GM12878 (cell line): ENCODE results near the gene TMSB15B. TPM values are rescaled to one million over a fixed set of nuclear protein-coding genes. Genes with fewer than 3 reads are reported as not detected.

Source experiments
- ATAC-seq: fragments of 200-7000 bp; cut with Tn5 transposase; 3 replicates; pipeline ENCODE4 v1.9.1; 2020; ENCODE audit warnings: mild to moderate bottlenecking, moderate library complexity
- BruUV-seq: library from RNA; stranded (reverse); fragments of 400-500 nt; replicated peaks from 2 replicates; lab custom pipeline; 2021; lab: Mats Ljungman, UMichigan
- CTCF ChIA-PET: fragments of 300-600 bp; sonication (Branson Sonifier 250); formaldehyde crosslinking; extraction: SDS; loops from one replicate; lab custom pipeline; 2021; ENCODE audit warnings: inconsistent platforms; lab: Yijun Ruan, JAX
- POLR2A ChIA-PET: fragments of 350-600 bp; formaldehyde crosslinking; extraction: SDS; loops from one replicate; lab custom pipeline; 2021; ENCODE audit warnings: inconsistent platforms; lab: Charles Lee
- RAD21 ChIA-PET: fragments of 300-600 bp; sonication (Branson Sonifier 250); formaldehyde crosslinking; loops from one replicate; lab custom pipeline; 2023; ENCODE audit warnings: antibody characterized with exemption; ENCODE audit not compliant: unreplicated experiment; lab: Charles Lee
- SMC1A ChIA-PET: fragments of 300-600 bp; sonication (Branson Sonifier 250); formaldehyde crosslinking; loops from one replicate; lab custom pipeline; 2023; ENCODE audit not compliant: unreplicated experiment, uncharacterized antibody; lab: Charles Lee
- DNase-seq: peaks from one replicate; pipeline ENCODE4 v3.0.0-alpha.2; 2011; ENCODE audit warnings: low read depth, low spot score
- FAIRE-seq: peaks from 3 replicates; lab custom pipeline; 2011; peaks lifted over from hg19 to GRCh38; lab: Jason Lieb, UNC
- H2AFZ ChIP-seq: 2 replicates; pipeline ENCODE4 v1.6.0; 2011; ENCODE audit warnings: low read depth, low read length, control low read depth; ENCODE audit not compliant: control insufficient read depth
- H3K27ac ChIP-seq: 2 replicates; pipeline ENCODE4 v1.5.1; 2011; ENCODE audit warnings: control low read depth; ENCODE audit not compliant: control insufficient read depth, insufficient read depth
- H3K27me3 ChIP-seq, 2 experiments: replicated peaks in 1 of 2; 2 replicates each; pipeline versions ENCODE4 v1.6.0 to v1.6.1; 2011; ENCODE audit warnings: low read length in 1 of 2; ENCODE audit not compliant: control insufficient read depth in 2 of 2, insufficient read depth in 2 of 2
- H3K36me3 ChIP-seq, 2 experiments: 2 replicates each; pipeline ENCODE4 v1.5.1; 2011; ENCODE audit warnings: low read length in 1 of 2; ENCODE audit not compliant: control insufficient read depth in 2 of 2, insufficient read depth in 2 of 2
- H3K4me1 ChIP-seq: 2 replicates; pipeline ENCODE4 v1.6.1; 2011; ENCODE audit warnings: mild to moderate bottlenecking, low read length, moderate library complexity, mixed read lengths; ENCODE audit not compliant: control insufficient read depth, insufficient read depth
- H3K4me2 ChIP-seq: 2 replicates; pipeline ENCODE4 v1.6.0; 2011; ENCODE audit warnings: control low read depth; ENCODE audit not compliant: control insufficient read depth, insufficient read depth
- H3K4me3 ChIP-seq: fragments of 200-600 bp; sonication (generic); 2 replicates; pipeline ENCODE4 v1.5.1; 2016
- H3K79me2 ChIP-seq: 2 replicates; pipeline ENCODE4 v1.6.0; 2011; ENCODE audit warnings: low read length; ENCODE audit not compliant: control insufficient read depth, insufficient read depth
- H3K9ac ChIP-seq: 2 replicates; pipeline ENCODE4 v1.8.0; 2011; ENCODE audit warnings: low read length, control low read depth, mixed read lengths; ENCODE audit not compliant: control insufficient read depth, insufficient read depth
- H3K9me3 ChIP-seq: replicated peaks from 3 replicates; pipeline ENCODE4 v1.5.1; 2011; ENCODE audit warnings: mild to moderate bottlenecking, low read length; ENCODE audit not compliant: control insufficient read depth, insufficient read depth
- H4K20me1 ChIP-seq: 2 replicates; pipeline ENCODE4 v1.6.0; 2011; ENCODE audit not compliant: control insufficient read depth, insufficient read depth
- IRF3 ChIP-seq: fragments of 450-650 bp; IDR thresholded peaks from 2 replicates; pipeline ENCODE4 v1.6.1; 2014; ENCODE audit warnings: mild to moderate bottlenecking
- JUNB ChIP-seq: IDR thresholded peaks from 2 replicates; pipeline ENCODE4 v1.6.1; 2016; ENCODE audit warnings: antibody characterized with exemption, mild to moderate bottlenecking
- KLF5 ChIP-seq: fragments of 450-650 bp; IDR thresholded peaks from 2 replicates; pipeline ENCODE4 v1.6.1; 2014; ENCODE audit warnings: mild to moderate bottlenecking; ENCODE audit not compliant: partially characterized antibody
- NFYB ChIP-seq: IDR thresholded peaks from 2 replicates; pipeline ENCODE4 v1.6.1; 2011; ENCODE audit warnings: low read depth, mild to moderate bottlenecking, low read length, improper control_type of control experiment, moderate library complexity; ENCODE audit not compliant: insufficient read depth
- PAX5 ChIP-seq: IDR thresholded peaks from 2 replicates; pipeline ENCODE4 v1.6.1; 2011; ENCODE audit warnings: low read depth, low read length, borderline replicate concordance
- PML ChIP-seq: IDR thresholded peaks from 2 replicates; pipeline ENCODE4 v1.6.1; 2012; ENCODE audit warnings: low read length, inconsistent platforms
- YBX1 ChIP-seq: fragments of 450-650 bp; IDR thresholded peaks from 2 replicates; pipeline ENCODE4 v1.6.1; 2016; ENCODE audit warnings: antibody characterized with exemption
- WGBS: methylation state at CpG from one replicate; pipeline ENCODE4 v1.1.6; 2016; ENCODE audit warnings: low lambda C conversion rate; ENCODE audit not compliant: insufficient replicate concordance, insufficient coverage; ENCODE audit errors: missing lambda C conversion rate; 5-methylcytosine and 5-hydroxymethylcytosine counted together
- in situ Hi-C: fragments of 300-500 bp; cut with MboI; formaldehyde crosslinking; loops from 9 replicates; pipeline ENCODE4 v1.14.3; 2018; ENCODE audit warnings: mixed read lengths
- intact Hi-C: fragments of 100-400 bp; cut with micrococcal nuclease; formaldehyde crosslinking; loops from one replicate; pipeline ENCODE4 v1.14.2; 2022; ENCODE audit not compliant: unreplicated experiment
- polyA plus RNA-seq, 11 experiments: library from polyadenylated mRNA; depleted of rRNA in 4 of 11; unstranded in 6 of 11; stranded (reverse) in 5 of 11; fragments of >200 nt; fragmentation: Nextera tagmentation in 4 of 11; fragmentation: Illumina TruSeq in 1 of 11; extraction: Ambion mirVana in 4 of 11; extraction: Trizol in 1 of 11; gene quantifications; 1 replicate in 1 of 11; 2 replicates in 10 of 11; pipeline versions ENCODE4 v1.2.1 to v1.2.3, GENCODE V29; 2011 to 2016; ENCODE audit warnings: inconsistent platforms in 2 of 11, missing spikeins in 2 of 11, low read depth in 1 of 11
- total RNA-seq, 4 experiments: library from RNA; depleted of rRNA in 3 of 4; stranded (reverse); fragments of >200 nt in 3 of 4; fragmentation: Illumina TruSeq in 1 of 4; extraction: Trizol in 1 of 4; gene quantifications; 2 replicates each; pipeline versions ENCODE4 v1.2.1 to v1.2.3, GENCODE V29; 2013 to 2021

The TMSB15B gene
- total and polyA plus RNA-seq, 10 of the 15 experiments (the other 5 are each of a cell fraction or from before 2014, with no cell fraction given) = 8.8 to 45.2 (median 18.1) TPM

GRCh38 chrX:103927633-103928032 is 34.8 kb upstream of the TMSB15B start:
- ChIA-PET CTCF (interaction anchor here (2.8 kb wide), 1 partner anchor 8 kb away, joined by 6 read pairs; no protein-coding TSS in a partner anchor), RAD21 (no interaction called here), SMC1A (no interaction called here), POLR2A (no interaction called here)
- Histone ChIP-seq H3K4me3 (no peak overlapping the region), H3K9ac (no peak overlapping the region), H3K27ac (no peak overlapping the region), H3K4me2 (no peak overlapping the region), H3K9me3 (no peaks in the 10 kb centered on the region), H4K20me1 (no peaks in the 10 kb centered on the region), H3K4me1 (peaks cover 5% of the 10 kb centered on the region; the same call in 1 of the 2 replicates), H3K79me2 (peaks cover 21% of the 10 kb centered on the region), H3K36me3 (no peaks in the 10 kb centered on the region), H2AFZ (no peak overlapping the region), H3K27me3 (no peaks in the 10 kb centered on the region)
- no TSS peak for BruUV-seq
- WGBS = 55% methylated on average over 4 of the region's 4 CpGs
- in situ Hi-C loops = no loop called here
- intact Hi-C loops = no loop called here
- FAIRE-seq (no peak), DNase-seq (no peak), ATAC-seq (no peak)
- no peak for TF ChIP-seq PML
- no peak for TF ChIP-seq PAX5
- TF ChIP-seq JUNB = no peak
- TF ChIP-seq YBX1 = no peak
- no peak for TF ChIP-seq NFYB
- no peak for TF ChIP-seq IRF3
- TF ChIP-seq KLF5 = no peak
